Right lobe of liver (tissue), 6 donors: ENCODE data around the gene PDE4A. TPM values are rescaled to one million over a fixed set of nuclear protein-coding genes. Genes with fewer than 3 reads are reported as not detected.

Experiments used
- ATAC-seq, 4 donors: fragments of 200-7000 bp; cut with Tn5 transposase; one replicate each; pipeline ENCODE4 v1.9.1; 2020; ENCODE audit warnings: mild to moderate bottlenecking in 4 of 4, moderate library complexity in 4 of 4
- DNase-seq, 3 donors: peaks; one replicate each; pipeline ENCODE4 v3.0.0-alpha.2; 2020
- H3K27ac ChIP-seq, 3 donors: fragments of 200-600 bp; one replicate each; pipeline ENCODE4 v1.8.0; 2022
- H3K27me3 ChIP-seq, 2 donors: fragments of 200-600 bp; one replicate each; pipeline ENCODE4 v1.8.0; 2022
- H3K36me3 ChIP-seq, 4 donors: fragments of 200-600 bp; sonication (generic) in 1 of 4; one replicate each; pipeline versions ENCODE4 v1.5.1 to v1.8.0; 2017 to 2022; ENCODE audit warnings: control low read depth in 1 of 4
- H3K4me1 ChIP-seq, 4 donors: fragments of 200-600 bp; sonication (generic) in 1 of 4; one replicate each; pipeline versions ENCODE4 v1.5.1 to v1.8.0; 2017 to 2022; ENCODE audit warnings: control low read depth in 1 of 4
- H3K4me3 ChIP-seq, 3 donors: fragments of 200-600 bp; one replicate each; pipeline ENCODE4 v1.8.0; 2022
- H3K9me3 ChIP-seq, 4 donors: fragments of 200-600 bp; sonication (generic) in 1 of 4; one replicate each; pipeline versions ENCODE4 v1.5.1 to v1.8.0; 2017 to 2022; ENCODE audit warnings: control low read depth in 1 of 4
- CTCF ChIP-seq, 4 donors: fragments of 200-600 bp in 3 of 4; fragments of 450-650 bp in 1 of 4; IDR thresholded peaks; one replicate each; pipeline versions ENCODE4 v1.5.1 to v1.8.0; 2016 to 2022; ENCODE audit warnings: antibody characterized with exemption in 4 of 4, mild to moderate bottlenecking in 2 of 4
- POLR2A ChIP-seq: fragments of 450-650 bp; IDR thresholded peaks from one replicate; pipeline ENCODE4 v1.6.1; 2017; ENCODE audit warnings: antibody characterized with exemption, mild to moderate bottlenecking
- WGBS: methylation state at CpG from one replicate; pipeline ENCODE4 v1.1.6; 2018; ENCODE audit warnings: low coverage, low lambda C conversion rate; ENCODE audit not compliant: insufficient coverage; ENCODE audit errors: missing lambda C conversion rate; 5-methylcytosine and 5-hydroxymethylcytosine counted together
- intact Hi-C, 2 donors: fragments of 100-400 bp; cut with DNase I; formaldehyde crosslinking; loops; one replicate each; pipeline versions ENCODE4 v1.11.2 to v1.14.1; 2022
- total RNA-seq, 6 experiments: library from RNA; depleted of rRNA in 2 of 6; stranded (reverse); fragments of >200 nt in 2 of 6; fragmentation: NEBNext Ultra II Directional in 3 of 6; extraction: Animal tissue kit (Norgen Biotek cat#: 25700) in 3 of 6; gene quantifications; one replicate each; pipeline versions ENCODE4 v1.1.0 to v1.2.4, GENCODE V29; 2016 to 2023
- donor health status: DM: no; HTN: yes; CAD: no.
- donor health status: DM: no; HTN: no; CAD: no.
- donor health status: DM: no; HTN: no; CAD: no.
- donor health status: DM: no; HTN: yes; CAD: no.
- donor health status: DM: no; HTN: yes; CAD: no.

Gene PDE4A
- total RNA-seq, 6 experiments from 2014 or later = 1.2 to 5.8 (median 2.7) TPM

DNA sequence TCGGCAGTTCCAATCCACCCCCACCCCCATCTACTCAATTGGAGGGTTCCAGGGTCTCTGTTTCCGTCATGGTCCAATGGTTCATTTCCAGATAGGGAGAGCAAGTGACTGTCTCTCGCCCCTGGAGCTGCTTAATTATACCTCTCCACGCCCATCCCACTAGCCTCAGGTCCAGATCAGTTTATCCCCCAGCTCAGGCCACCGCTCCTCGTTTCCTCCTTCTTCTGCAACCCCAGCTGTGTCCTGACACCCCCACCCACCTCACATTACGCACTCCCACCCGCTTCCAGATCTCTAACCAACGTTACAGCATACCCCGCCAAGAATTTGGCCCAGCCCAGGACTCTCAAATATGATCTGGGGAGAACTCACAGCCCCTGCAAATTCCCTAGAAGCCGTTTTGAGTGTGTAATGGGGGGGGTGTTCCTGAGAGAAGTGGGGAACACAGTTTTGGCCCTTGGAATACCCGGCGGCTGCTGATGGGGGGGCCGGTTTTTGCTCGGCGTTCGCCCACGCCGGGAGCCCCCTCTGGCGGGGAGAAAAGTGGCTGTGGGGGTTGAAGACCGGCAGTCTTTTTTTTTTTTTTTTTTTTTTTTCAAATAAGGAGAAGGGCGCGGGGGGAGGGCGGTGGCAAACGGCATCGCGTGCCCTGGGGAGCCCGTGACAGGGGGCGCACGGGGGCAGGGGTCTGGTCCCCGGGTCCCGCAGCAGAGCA, 1.7 kb upstream of the PDE4A start:
- no peaks in the 10 kb centered on the region for H3K9me3 ChIP-seq
- intact Hi-C loops = no loop called here
- no peak overlapping the region for H3K27ac ChIP-seq
- ATAC-seq (no peak), DNase-seq (no peak)
- TF ChIP-seq CTCF (IDR thresholded peaks at IDR 0.05) = no peak
- no peak for TF ChIP-seq POLR2A
- H3K4me3 ChIP-seq = no peak overlapping the region
- peaks cover 0 to 22% (median 0%) of the 10 kb centered on the region in 4 donors for H3K4me1 ChIP-seq
- 3% methylated on average over 20 of the region's 32 CpGs for WGBS
- peaks cover 0 to 21% of the 10 kb centered on the region in 2 donors for H3K27me3 ChIP-seq
- H3K36me3 ChIP-seq = no peaks in the 10 kb centered on the region

- no peak for ATAC-seq
- intact Hi-C loops = no loop called here
Measured at GRCh38 chr19:10419200-10419645, 1.1 kb upstream of the PDE4A start.

DNA sequence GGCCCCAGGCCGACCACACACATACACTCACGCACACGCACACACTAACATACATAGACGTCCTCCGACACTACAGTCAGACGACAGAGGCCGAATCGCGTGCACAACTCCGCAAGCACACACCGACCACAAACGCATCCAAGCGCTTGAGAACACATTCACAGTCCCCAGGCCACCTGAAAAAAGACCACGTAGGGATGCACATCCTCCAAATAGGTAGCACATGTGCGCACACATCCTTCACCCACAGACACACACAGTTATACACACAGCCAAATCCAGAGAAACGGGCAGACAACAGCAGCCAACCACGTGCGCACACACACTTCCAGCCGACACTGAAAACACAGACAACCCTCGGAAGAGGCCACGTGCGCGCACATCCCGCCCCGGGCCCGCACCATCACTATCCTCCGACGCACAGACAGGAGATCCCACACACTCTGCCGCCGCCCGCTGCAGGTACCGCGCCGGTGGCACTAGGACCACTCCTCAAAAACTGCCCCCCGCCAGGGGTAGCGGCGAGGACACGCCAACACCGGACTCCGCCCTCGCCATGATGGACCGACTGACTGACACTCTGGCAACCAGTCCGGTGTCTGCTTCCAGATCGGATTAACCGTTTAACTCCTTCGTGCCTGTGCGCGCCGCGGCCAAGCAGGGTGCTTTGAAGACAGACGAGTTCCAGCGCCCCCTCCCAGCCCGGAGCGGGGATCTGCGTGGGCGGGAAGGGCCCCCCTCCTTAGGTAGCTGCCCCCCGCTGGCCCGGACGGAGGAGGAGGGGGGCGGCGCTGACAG, 493 bp upstream of the PDE4A start:
- H3K27ac ChIP-seq = no peak overlapping the region
- peaks cover 0 to 31% (median 4%) of the 10 kb centered on the region in 4 donors for H3K4me1 ChIP-seq
- H3K4me3 ChIP-seq = no peak overlapping the region
- DNase-seq = no peak
- intact Hi-C loops = no loop called here
- no peaks in the 10 kb centered on the region for H3K9me3 ChIP-seq
- peaks cover 0 to 21% of the 10 kb centered on the region in 2 donors for H3K27me3 ChIP-seq
- ATAC-seq = no peak
- WGBS = 0% methylated on average over 14 of the region's 61 CpGs
- TF ChIP-seq CTCF (IDR thresholded peaks at IDR 0.05) (no peak), POLR2A (no peak)
- H3K36me3 ChIP-seq = no peaks in the 10 kb centered on the region

More at GRCh38 chr19:10419200-10419645, 1.1 kb upstream of the PDE4A start:
- H3K4me1 ChIP-seq = peaks cover 0 to 25% (median 1%) of the 10 kb centered on the region in 4 donors
- no peak for TF ChIP-seq CTCF (IDR thresholded peaks at IDR 0.05)
- no peak for TF ChIP-seq POLR2A
- no peaks in the 10 kb centered on the region for H3K36me3 ChIP-seq
- H3K27ac ChIP-seq = no peak overlapping the region
- WGBS = 0% methylated on average over 4 of the region's 40 CpGs
- H3K9me3 ChIP-seq = no peaks in the 10 kb centered on the region
- peaks cover 0 to 21% of the 10 kb centered on the region in 2 donors for H3K27me3 ChIP-seq
- no peak for DNase-seq
- no peak overlapping the region for H3K4me3 ChIP-seq

- ATAC-seq (no peak), DNase-seq (no peak)
- Histone ChIP-seq H3K27me3 (peaks cover 0 to 21% of the 10 kb centered on the region in 2 donors), H3K4me3 (no peak overlapping the region), H3K36me3 (no peaks in the 10 kb centered on the region), H3K9me3 (no peaks in the 10 kb centered on the region), H3K27ac (no peak overlapping the region), H3K4me1 (peaks cover 0 to 25% (median 5%) of the 10 kb centered on the region in 4 donors)
- intact Hi-C loops = no loop called here
- TF ChIP-seq CTCF (IDR thresholded peaks at IDR 0.05) = no peak
- TF ChIP-seq POLR2A = no peak
- 22% methylated on average over 4 of the region's 17 CpGs for WGBS
Measured at GRCh38 chr19:10421240-10422045, 1.1 kb downstream of the PDE4A start.
